AG20443 (cell line): ENCODE measurements around the gene AATK.

Source experiments
- DNase-seq: peaks from one replicate; pipeline ENCODE4 v3.0.0; 2012; ENCODE audit warnings: low spot score, mixed read lengths

Gene AATK

DNA sequence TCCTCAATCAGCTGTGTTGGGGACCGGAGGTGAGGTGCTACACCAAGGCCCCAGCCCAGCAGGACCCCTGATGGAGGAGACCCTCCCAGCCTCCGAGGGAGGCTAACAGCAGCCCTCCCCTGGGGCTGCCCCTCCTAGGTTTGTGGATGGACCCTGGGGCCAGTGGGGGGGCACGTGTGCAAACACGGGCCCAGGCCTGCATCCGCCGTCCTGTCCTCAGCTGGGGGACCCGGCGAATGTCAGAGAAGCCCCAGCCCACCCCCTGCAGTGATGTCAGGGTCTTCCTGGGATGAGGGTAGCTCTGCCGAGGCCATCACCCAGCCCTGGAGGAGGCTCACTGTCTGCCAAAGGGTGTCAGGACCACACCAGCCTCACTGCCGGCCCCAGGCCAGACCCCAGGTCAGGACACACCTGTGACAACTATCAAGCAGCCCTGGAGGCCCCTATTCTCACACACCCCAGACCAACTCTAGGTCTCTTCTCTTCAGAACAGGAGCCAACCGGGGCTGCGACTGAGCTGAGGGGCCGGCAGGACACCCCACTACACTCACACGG, 30.0 kb upstream of the AATK start:
- DNase-seq = no peak

DNA sequence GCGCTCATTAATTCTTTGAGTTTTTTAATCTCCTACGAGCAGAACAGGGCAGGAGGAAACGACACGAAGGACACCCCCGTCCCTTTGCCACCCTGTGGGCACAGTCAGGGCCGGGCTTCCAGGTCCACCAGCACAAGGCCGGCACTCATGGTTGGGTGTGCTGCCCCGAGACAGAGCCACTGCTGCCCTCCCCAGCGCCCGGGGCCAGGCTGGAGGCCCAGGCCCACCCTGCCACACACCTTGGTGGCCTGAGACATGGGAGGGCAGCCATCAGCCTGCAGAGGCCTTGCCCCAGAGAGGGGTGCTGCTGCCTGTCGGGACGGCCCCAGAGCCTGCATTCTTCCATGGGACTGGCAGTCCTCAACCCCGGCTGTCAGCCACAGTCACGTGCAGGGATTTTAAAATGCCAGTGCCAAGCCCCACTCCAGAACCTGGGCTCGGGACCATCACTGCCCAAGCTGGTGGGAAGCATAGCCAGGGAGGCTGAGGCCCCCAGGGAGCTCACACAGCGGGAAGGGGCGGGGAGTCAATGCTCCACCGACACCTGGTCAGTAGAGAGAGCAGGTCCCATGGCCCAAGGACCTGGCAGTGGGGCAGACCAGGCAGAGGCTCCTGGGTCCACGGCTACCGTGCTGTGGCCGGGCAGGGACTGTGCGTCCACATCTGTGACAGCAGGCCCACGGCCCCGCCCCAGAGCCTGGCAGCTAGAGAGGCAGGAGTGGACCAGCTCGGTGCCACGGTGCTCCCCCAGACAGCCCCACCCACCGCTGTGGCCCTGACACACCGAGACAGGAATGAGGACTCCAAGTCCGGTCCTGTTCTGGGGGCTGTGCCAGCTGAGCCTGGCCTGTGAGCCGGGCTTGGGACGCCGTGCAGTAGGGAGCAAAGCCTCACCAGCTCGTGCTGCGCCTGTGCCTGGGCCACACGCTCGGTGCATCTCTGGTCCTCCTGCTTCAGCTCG, 29.2 kb upstream of the AATK start:
- no peak for DNase-seq

DNA sequence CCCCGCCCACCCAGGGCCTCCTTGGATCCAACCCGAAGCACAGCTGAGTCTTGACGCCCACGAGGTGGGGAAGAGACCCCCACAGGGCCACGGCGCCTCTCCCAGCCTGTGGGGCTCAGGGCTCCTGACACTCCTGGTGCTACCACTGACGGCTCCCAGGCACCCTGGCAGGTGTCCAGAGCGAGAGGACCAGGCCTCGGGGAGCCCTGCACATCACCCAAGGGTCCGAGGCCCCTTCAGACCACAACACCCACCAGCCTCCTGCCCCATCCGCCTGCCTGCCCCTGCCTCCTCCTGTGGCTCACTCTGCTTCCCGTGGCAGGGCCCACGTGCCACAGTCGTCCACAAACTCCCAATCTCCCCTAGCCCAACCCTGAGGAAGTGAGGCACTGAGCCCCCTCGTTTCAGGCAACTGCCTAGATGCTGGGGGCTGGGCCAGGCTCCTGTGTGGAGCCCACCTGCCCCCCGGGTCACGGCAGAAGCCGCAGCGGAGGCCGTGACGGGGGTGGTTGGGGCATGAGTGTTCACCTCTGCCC, 28.3 kb upstream of the AATK start:
- no peak for DNase-seq

GRCh38 chr17:81193470-81194224, 27.6 kb upstream of the AATK start:
- DNase-seq = no peak

GRCh38 chr17:81193051-81193410, 27.0 kb upstream of the AATK start:
- no peak for DNase-seq

GRCh38 chr17:81192386-81193050, 26.5 kb upstream of the AATK start:
- no peak for DNase-seq

DNA sequence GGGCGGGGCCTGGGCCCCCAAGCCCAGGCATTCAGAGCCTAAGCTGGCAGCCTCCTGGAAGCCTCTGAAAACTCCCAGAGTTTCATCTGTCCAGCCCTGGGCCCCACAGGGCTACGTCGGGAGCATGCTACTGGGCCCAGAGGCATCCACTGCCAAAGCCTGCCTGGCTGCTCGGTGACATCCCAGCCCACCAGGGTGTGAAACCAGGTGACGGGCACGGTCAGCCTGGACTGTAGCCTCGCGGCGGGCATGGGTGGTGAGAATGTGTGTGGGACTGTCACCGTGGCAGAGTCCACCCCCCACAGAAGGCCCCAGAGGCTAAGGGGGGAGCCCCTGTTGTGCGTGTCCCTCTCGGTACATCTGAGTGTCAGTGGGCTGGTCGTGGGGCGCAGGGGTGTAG, 25.6 kb upstream of the AATK start:
- DNase-seq = no peak

DNA sequence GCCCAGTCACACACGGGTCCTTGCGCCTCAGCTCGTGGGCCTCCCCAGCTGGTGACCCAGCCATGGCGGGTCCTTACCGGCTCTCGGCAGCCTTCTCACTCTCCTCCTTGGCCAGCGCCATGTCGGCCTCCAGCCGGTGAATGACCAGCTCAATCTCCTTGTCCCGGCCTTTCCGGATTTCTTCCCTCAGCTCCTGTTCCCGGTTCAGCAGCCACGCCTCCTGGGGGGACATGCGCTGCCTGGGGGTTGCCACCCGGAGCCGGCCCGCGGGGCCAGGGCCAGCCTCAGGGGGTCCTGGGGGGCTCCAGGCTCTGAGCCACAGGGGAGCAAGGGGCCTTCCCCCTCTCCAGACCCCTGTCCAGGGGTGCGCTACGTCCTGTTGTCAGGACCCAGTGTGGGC, 25.1 kb upstream of the AATK start:
- no peak for DNase-seq

DNA sequence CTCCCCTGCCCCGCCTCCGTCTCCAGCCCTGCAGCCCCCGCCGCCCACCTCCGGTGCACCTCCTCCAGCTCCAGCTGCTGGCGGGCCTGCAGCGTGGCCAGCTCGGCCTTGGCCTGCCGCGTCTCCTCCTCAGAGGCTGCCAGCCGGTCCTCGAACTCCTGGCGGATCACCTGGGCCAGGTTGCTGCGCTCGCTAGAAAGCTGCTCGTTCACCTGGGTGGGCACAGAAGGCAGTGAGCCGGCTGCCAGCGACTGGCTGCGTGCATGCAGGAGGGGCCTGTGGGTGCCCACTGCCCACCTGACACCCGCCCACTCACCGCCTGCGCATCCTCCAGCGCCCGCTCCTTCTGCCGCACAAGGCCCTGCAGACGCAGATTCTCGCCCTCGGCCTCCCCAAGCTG, 24.6 kb upstream of the AATK start:
- no peak for DNase-seq

DNA sequence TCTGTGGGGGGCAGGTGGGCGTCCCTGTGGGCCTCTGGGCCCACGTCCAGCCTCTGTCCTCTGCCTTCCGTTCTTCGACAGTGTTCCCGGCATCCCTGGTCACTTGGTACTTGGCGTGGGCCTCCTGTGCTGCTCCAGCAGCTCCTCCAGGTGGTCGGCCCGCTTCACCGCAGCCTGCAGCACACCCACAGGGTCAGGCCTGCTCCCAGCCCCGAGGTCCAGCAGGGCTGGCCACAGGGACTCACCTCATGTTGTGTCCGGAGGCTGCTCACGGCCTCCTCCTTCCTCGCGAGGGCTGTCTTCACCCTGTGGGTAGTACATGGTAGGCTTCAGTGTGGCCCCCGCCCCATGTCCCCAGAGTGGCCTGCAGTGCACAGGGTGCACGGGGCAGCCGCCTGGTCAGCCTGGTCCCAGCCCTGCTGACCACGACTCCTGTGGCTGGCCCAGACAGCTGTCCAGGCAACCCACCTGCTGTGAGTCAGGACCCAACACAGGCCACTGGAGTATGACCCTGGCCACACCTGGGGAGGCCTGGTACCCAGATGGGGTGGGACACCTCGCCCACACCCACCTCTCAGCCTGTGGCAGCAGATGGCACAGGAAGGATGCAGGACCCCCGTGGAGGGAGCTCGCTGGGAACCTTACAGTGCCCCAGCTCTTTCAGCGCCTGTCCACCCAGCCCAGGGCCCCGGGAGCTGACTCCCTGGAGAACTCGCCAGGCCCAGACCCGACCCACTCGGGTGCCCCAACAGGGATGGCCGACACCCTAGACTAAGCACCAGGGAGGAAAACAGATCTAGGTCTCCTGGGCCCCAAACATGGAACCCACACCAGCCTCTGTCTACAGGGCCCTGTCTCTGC, 23.9 kb upstream of the AATK start:
- DNase-seq = no peak

GRCh38 chr17:81189016-81189415, 23.0 kb upstream of the AATK start:
- DNase-seq = no peak

DNA sequence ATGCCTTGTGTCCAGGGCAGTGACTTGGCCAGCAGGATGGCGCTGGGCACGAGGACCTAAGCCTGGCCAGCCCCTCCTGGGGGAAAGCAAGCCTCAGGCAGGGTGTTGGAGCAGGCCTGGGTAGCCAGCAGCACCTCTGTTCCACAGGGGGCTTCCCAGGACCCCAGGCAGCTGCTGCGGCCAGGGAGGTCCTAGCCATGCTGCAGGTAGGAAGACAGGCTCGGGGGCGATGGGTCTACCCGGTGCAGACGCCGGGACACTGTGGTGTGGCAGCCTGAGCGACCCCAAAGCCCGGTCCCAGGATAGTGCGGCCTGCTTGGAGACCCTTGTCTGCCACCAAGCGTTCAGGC, 22.4 kb upstream of the AATK start:
- DNase-seq = no peak

GRCh38 chr17:81187586-81188490, 21.8 kb upstream of the AATK start:
- DNase-seq = no peak

DNA sequence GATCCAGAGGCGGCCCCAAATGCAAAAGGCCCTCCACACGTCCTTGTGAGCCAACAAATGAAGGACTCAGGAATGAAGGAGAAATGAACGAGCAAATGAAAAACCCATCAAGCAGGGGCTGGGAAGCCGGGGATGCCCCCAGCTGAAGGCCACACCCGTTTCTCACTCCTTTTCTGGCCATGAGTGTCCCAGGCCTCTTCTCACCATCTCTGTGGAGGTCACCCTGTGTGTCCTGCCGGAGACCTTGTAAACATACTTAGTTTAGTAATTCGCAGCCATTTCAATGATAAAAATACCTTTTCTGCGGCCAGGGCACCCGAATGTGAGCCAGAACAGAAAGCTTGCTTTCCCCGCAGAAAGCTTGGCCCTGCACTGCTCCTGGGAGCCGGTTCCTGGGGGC, 21.1 kb upstream of the AATK start:
- no peak for DNase-seq

- no peak for DNase-seq
These were observed 20.2 kb upstream of the AATK start for GRCh38 chr17:81186203-81186602.

DNA sequence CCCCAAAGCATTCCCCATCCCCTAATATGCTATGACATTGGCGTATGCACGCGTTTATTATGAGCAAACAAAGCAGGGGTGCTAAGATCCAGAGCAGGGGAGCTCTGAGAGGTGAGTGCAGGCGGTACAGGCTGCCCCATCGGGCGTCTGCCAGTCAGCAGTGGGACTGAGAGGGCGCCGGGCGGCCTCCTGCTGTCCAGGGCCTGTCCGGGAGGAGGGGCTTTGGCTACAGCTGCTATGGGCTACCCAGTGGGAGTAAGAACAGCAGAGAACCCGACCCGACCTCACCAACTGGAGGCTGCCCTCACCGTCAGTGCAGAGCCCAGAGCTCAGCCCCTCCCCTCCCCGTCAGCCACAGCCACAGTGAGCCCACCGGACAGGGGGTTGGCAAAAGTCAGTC, 18.5 kb upstream of the AATK start:
- DNase-seq = no peak

DNA sequence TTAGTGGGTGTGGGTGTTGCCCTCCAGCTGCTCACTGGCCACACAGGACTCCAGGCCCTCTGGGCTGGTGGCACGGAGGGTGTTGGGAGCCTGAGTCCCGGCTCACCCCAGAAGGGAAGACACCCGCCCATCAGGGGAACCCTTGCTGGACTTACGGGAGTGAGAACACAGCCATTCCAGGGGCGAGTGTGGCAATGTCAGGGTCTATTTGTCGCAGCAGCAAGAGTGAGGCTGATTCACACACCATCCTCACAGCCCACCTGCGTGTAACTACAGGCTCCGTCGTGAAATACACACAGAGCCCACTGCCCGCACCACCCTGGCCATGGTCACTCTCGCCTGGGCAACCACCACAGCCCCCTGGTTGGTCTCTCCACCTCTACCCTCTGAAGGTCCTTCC, 17.8 kb upstream of the AATK start:
- no peak for DNase-seq

GRCh38 chr17:81183316-81183715, 17.3 kb upstream of the AATK start:
- DNase-seq = no peak

DNA sequence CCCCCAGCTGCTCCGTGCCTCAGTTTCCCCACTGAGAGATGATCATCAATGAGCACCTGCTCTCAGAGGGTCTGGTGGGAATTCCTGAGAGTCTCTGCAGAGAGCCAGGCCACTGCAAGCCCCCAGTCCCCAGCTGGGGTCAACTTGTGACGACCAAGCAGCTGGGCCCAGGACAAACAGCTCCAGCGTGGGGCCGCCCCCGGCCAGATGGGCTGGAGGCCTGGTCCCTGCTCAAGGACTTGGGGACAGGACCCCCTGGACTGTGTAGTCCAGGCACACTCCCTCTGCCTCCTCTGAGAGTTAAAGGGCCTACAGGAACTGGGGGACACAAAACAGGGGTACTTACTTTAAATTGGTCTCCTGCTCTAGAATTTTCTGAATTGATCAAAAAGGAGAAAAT, 16.6 kb upstream of the AATK start:
- no peak for DNase-seq

DNA sequence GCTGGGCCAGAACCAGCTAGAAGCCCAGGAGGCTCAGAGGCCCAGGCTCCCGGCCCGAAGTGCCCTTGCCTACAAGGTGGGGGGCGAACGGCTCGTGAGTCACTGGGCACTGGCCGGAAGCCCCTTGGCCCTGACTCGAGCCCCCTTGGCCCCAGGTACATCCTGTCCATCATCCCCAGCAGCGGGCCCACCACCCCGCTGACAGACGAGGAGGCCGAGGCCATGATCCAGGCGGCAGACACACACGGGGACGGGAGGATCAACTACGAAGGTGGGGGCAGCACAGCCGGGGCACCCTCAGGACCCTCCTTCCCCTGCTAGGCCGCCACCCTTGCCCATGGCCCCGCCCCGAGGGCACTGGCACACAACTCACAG, 15.8 kb upstream of the AATK start:
- DNase-seq = no peak
